Sigmoid colon (tissue), 4 donors: ENCODE data around the gene DOCK1.

Source experiments
- EP300 ChIP-seq, 4 donors: sonication (generic); formaldehyde crosslinking; IDR thresholded peaks; one replicate each; pipeline ENCODE4 v1.6.1; 2017; ENCODE audit warnings: antibody characterized with exemption in 4 of 4
- POLR2A ChIP-seq, 2 donors: fragments of 450-650 bp; IDR thresholded peaks; one replicate each; pipeline ENCODE4 v1.6.1; 2016; ENCODE audit warnings: antibody characterized with exemption in 2 of 2, mild to moderate bottlenecking in 2 of 2, moderate library complexity in 2 of 2
- TF ChIP-seq, protein P1 (sequence below), 4 experiments: fragments of 450-650 bp in 3 of 4; fragments of 200-600 bp in 1 of 4; IDR thresholded peaks; one replicate each; pipeline ENCODE4 v1.5.1; 2016 to 2019; ENCODE audit warnings: antibody characterized with exemption in 4 of 4, mild to moderate bottlenecking in 3 of 4, moderate library complexity in 2 of 4

DNA sequence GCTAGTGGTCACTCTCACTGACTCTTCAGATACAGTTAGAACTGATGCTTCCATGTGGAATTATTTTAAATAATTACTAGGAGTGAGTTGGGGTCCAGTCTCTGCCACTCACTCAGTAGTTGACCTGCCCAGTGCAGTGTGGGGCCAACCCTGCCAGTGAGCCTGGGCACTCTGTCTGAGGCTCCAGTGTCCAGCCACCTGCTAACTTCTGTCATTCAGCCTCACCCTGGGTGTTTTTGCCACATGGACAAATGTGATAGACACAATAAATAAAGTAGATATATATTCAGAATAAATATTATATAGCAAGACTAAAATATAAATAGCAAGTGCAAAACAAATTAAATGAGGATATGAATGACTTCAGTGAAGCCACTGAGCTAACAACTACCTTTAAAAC lies 284.0 kb downstream of the DOCK1 start:
- TF ChIP-seq, protein P1, sequence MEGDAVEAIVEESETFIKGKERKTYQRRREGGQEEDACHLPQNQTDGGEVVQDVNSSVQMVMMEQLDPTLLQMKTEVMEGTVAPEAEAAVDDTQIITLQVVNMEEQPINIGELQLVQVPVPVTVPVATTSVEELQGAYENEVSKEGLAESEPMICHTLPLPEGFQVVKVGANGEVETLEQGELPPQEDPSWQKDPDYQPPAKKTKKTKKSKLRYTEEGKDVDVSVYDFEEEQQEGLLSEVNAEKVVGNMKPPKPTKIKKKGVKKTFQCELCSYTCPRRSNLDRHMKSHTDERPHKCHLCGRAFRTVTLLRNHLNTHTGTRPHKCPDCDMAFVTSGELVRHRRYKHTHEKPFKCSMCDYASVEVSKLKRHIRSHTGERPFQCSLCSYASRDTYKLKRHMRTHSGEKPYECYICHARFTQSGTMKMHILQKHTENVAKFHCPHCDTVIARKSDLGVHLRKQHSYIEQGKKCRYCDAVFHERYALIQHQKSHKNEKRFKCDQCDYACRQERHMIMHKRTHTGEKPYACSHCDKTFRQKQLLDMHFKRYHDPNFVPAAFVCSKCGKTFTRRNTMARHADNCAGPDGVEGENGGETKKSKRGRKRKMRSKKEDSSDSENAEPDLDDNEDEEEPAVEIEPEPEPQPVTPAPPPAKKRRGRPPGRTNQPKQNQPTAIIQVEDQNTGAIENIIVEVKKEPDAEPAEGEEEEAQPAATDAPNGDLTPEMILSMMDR (IDR thresholded peaks at IDR 0.05) = no peak
- no peak for TF ChIP-seq EP300 (IDR thresholded peaks at IDR 0.05)
- no peak for TF ChIP-seq POLR2A (IDR thresholded peaks at IDR 0.05)
